Left renal cortex interstitium (tissue), 4 donors: ENCODE data around the gene ADH1B. TPM values are rescaled to one million over a fixed set of nuclear protein-coding genes. Genes with fewer than 3 reads are reported as not detected.

ENCODE experiments used
- polyA plus RNA-seq, 4 donors: library from polyadenylated mRNA; unstranded; fragments of 120-200 nt; gene quantifications; one replicate each; pipeline ENCODE4 v1.2.1, GENCODE V29; 2013; ENCODE audit not compliant: insufficient read length in 4 of 4

Gene ADH1B
- polyA plus RNA-seq, 4 donors = 19.9 to 28.9 (median 23.2) TPM

Other genes starting within 250 kb of the ADH1B start
- gene ADH5, start 232.6 kb downstream of the ADH1B start, polyA plus RNA-seq = 100 to 1,000 TPM; 231 to 314 (median 236) TPM
- 1 to 10 TPM in 2 of 4 donors, under 1 TPM in 2; 0.43 to 1.4 (median 0.92) TPM for gene ADH4, start 177.1 kb downstream of the ADH1B start, polyA plus RNA-seq
- gene ADH6, start 102.2 kb downstream of the ADH1B start, polyA plus RNA-seq = 10 to 100 TPM; 16.0 to 34.3 (median 28.4) TPM
- 1 to 10 TPM in 2 of 4 donors, under 1 TPM in 2; 0.11 to 5.3 (median 1.2) TPM for gene ADH1A, start 30.4 kb downstream of the ADH1B start, polyA plus RNA-seq
- 100 to 1,000 TPM in 3 of 4 donors, 10 to 100 TPM in 1; 86.3 to 149 (median 117) TPM for gene ADH1C, start 31.3 kb upstream of the ADH1B start, polyA plus RNA-seq
- not detected for gene ADH7, start 113.9 kb upstream of the ADH1B start, polyA plus RNA-seq
- gene C4orf17, start 189.6 kb upstream of the ADH1B start, polyA plus RNA-seq = under 1 TPM; 0.16 to 0.31 (median 0.23) TPM
- 10 to 100 TPM; 14.2 to 18.2 (median 16.3) TPM for gene TRMT10A, start 242.6 kb upstream of the ADH1B start, polyA plus RNA-seq